WTC11 (cell line): ENCODE results near the gene SNX8. TPM values are rescaled to one million over a fixed set of nuclear protein-coding genes. Genes with fewer than 3 reads are reported as not detected.

Experiments used
- ATAC-seq: fragments of 200-7000 bp; cut with Tn5 transposase; 2 replicates; pipeline ENCODE4 v1.10.0; 2021; ENCODE audit warnings: mild to moderate bottlenecking, moderate library complexity
- CTCF ChIA-PET: fragments of 300-600 bp; sonication (Branson Sonifier 250); formaldehyde crosslinking; loops from one replicate; lab custom pipeline; 2021; ENCODE audit warnings: antibody characterized with exemption; lab: Charles Lee
- POLR2A ChIA-PET: fragments of 350-600 bp; sonication (Branson Sonifier 250); formaldehyde crosslinking; loops from one replicate; lab custom pipeline; 2021; ENCODE audit warnings: antibody characterized with exemption; lab: Charles Lee
- DNase-seq: peaks from one replicate; pipeline ENCODE4 v3.0.0; 2021; ENCODE audit warnings: low spot score
- H3K27ac Mint-ChIP-seq: 2 replicates; pipeline ENCODE4 v1.8.0; 2021; ENCODE audit warnings: mixed read lengths
- H3K27me3 Mint-ChIP-seq: 2 replicates; pipeline ENCODE4 v1.8.0; 2021; ENCODE audit warnings: low read depth, mild to moderate bottlenecking, moderate library complexity, mixed read lengths
- H3K36me3 Mint-ChIP-seq: 2 replicates; pipeline ENCODE4 v1.8.0; 2021; ENCODE audit warnings: mixed read lengths
- H3K4me1 Mint-ChIP-seq: 2 replicates; pipeline ENCODE4 v1.8.0; 2022; ENCODE audit warnings: mixed read lengths
- H3K4me3 Mint-ChIP-seq: 2 replicates; pipeline ENCODE4 v1.8.0; 2021; ENCODE audit warnings: mild to moderate bottlenecking, moderate library complexity, mixed read lengths
- H3K9me3 Mint-ChIP-seq: 2 replicates; pipeline ENCODE4 v1.8.0; 2021; ENCODE audit warnings: mixed read lengths
- CBFB ChIP-seq: sonication (generic); formaldehyde crosslinking; IDR thresholded peaks from 2 replicates; pipeline ENCODE4 v1.8.1; 2022; ENCODE audit warnings: mild to moderate bottlenecking, low read depth, missing genetic modification reagents
- CREB1 ChIP-seq: sonication (generic); formaldehyde crosslinking; IDR thresholded peaks from 2 replicates; pipeline ENCODE4 v1.8.0; 2023; ENCODE audit warnings: mild to moderate bottlenecking, missing genetic modification reagents
- FOXJ3 ChIP-seq: sonication (generic); formaldehyde crosslinking; IDR thresholded peaks from 2 replicates; pipeline ENCODE4 v1.9.0; 2021; ENCODE audit warnings: missing genetic modification reagents, mild to moderate bottlenecking, borderline replicate concordance
- NFATC4 ChIP-seq: fragments of 250-450 bp; sonication (Bioruptor Pico); IDR thresholded peaks from 2 replicates; pipeline ENCODE4 v1.9.0; 2021; ENCODE audit warnings: mild to moderate bottlenecking
- NR1H2 ChIP-seq: sonication (generic); formaldehyde crosslinking; IDR thresholded peaks from 2 replicates; pipeline ENCODE4 v1.9.0; 2021; ENCODE audit warnings: mild to moderate bottlenecking, moderate library complexity, missing genetic modification reagents
- NR2C2 ChIP-seq: sonication (generic); formaldehyde crosslinking; IDR thresholded peaks from 2 replicates; pipeline ENCODE4 v1.8.0; 2022; ENCODE audit warnings: mild to moderate bottlenecking, missing genetic modification reagents
- OVOL2 ChIP-seq: fragments of 250-450 bp; sonication (Bioruptor Pico); IDR thresholded peaks from 2 replicates; pipeline ENCODE4 v1.9.0; 2021; ENCODE audit warnings: mild to moderate bottlenecking, borderline replicate concordance
- SMAD4 ChIP-seq: sonication (generic); formaldehyde crosslinking; IDR thresholded peaks from 2 replicates; pipeline ENCODE4 v1.8.0; 2022; ENCODE audit warnings: mild to moderate bottlenecking, missing genetic modification reagents
- SOX15 ChIP-seq: fragments of 250-450 bp; sonication (Bioruptor Pico); IDR thresholded peaks from 2 replicates; pipeline ENCODE4 v1.9.0; 2021; ENCODE audit warnings: mild to moderate bottlenecking
- TP53 ChIP-seq: sonication (generic); formaldehyde crosslinking; IDR thresholded peaks from 2 replicates; pipeline ENCODE4 v1.8.1; 2023; ENCODE audit warnings: mild to moderate bottlenecking, missing genetic modification reagents
- ZNF138 ChIP-seq: sonication (generic); formaldehyde crosslinking; conservative IDR thresholded peaks from 2 replicates; pipeline ENCODE4 v1.8.1; 2022; ENCODE audit warnings: mild to moderate bottlenecking, moderate library complexity, missing genetic modification reagents
- total RNA-seq: library from RNA; stranded (reverse); gene quantifications from 3 replicates; pipeline ENCODE4 v1.2.3, GENCODE V29; 2021
- TF ChIP-seq, protein P1 (sequence below): fragments of 250-450 bp; sonication (Bioruptor Pico); IDR thresholded peaks from 2 replicates; pipeline ENCODE4 v1.9.0; 2021; ENCODE audit warnings: mild to moderate bottlenecking
- TF ChIP-seq, protein P2 (sequence below): sonication (generic); formaldehyde crosslinking; IDR thresholded peaks from 2 replicates; pipeline ENCODE4 v1.8.1; 2023; ENCODE audit warnings: mild to moderate bottlenecking, missing genetic modification reagents, moderate library complexity
- TF ChIP-seq, protein P3 (sequence below): sonication (generic); formaldehyde crosslinking; IDR thresholded peaks from 2 replicates; pipeline ENCODE4 v1.8.1; 2022; ENCODE audit warnings: low read depth, mild to moderate bottlenecking, moderate library complexity, missing genetic modification reagents, borderline replicate concordance
- TF ChIP-seq, protein P4 (sequence below): fragments of 200-600 bp; IDR thresholded peaks from 2 replicates; pipeline ENCODE4 v1.8.0; 2022; ENCODE audit warnings: antibody characterized with exemption
- TF ChIP-seq, protein P5 (sequence below): fragments of 250-450 bp; sonication (Bioruptor Pico); IDR thresholded peaks from 2 replicates; pipeline ENCODE4 v1.8.0; 2021; ENCODE audit warnings: mild to moderate bottlenecking
- TF ChIP-seq, protein P6 (sequence below): sonication (generic); formaldehyde crosslinking; IDR thresholded peaks from 2 replicates; pipeline ENCODE4 v1.8.0; 2022; ENCODE audit warnings: missing genetic modification reagents
- TF ChIP-seq, protein P7 (sequence below): sonication (generic); formaldehyde crosslinking; IDR thresholded peaks from 2 replicates; pipeline ENCODE4 v1.8.0; 2023; ENCODE audit warnings: missing genetic modification reagents, mild to moderate bottlenecking, borderline replicate concordance

Gene SNX8
- total RNA-seq, 1 experiment from 2014 or later = 50.8 TPM

DNA sequence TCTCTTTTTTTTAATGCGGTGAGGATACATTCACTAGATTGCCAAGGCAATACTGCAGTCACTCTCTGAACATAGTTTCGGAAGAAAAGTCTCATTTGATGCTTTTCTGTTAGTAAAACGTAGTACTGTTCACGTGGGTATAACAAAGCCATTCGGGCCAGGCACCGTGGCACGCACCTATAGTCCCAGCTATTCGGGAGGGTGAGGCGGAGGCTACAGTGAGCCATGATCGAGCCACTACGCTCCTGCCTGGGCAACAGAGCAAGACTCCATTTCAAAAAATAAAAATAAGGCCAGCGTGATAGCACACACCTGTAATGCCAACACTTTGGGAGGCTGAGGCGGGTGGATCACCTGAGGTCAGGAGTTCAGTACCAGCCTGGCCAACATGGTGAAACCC lies 24.6 kb downstream of the SNX8 start:
- DNase-seq = no peak

DNA sequence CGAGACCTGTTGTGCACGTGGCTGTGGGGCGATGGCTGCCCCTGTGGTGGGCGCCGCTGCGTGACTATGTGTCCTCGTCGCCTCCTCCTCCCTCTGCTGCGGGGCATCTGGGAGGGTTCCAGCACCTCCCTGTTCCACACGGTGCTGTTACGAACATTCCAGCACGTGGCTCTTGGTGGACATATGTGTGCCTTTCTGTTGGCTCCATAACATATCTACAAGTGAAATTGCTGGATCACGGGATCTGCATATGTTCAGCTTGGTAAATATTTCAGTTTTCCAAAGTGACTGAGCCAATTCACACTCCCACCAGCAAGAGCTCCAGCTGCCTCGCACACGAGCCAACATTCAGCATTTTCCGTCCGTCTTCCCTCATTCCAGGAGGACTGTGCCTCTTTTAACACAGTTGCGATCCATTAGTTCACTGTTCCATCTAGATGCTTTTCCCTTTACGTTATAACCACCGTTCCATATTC lies 25.1 kb downstream of the SNX8 start:
- no peak overlapping the region for H3K4me3 Mint-ChIP-seq
- CTCF ChIA-PET = no interaction called here
- peak overlapping the region; percentile 46; the same call in 1 of the 2 replicates for H3K27ac Mint-ChIP-seq
- no peak for DNase-seq
- POLR2A ChIA-PET = no interaction called here
- no peaks in the 10 kb centered on the region for H3K36me3 Mint-ChIP-seq
- no peaks in the 10 kb centered on the region for H3K9me3 Mint-ChIP-seq
- no peaks in the 10 kb centered on the region for H3K27me3 Mint-ChIP-seq
- no peaks in the 10 kb centered on the region for H3K4me1 Mint-ChIP-seq
- ATAC-seq = no peak
- TF ChIP-seq, protein P1, sequence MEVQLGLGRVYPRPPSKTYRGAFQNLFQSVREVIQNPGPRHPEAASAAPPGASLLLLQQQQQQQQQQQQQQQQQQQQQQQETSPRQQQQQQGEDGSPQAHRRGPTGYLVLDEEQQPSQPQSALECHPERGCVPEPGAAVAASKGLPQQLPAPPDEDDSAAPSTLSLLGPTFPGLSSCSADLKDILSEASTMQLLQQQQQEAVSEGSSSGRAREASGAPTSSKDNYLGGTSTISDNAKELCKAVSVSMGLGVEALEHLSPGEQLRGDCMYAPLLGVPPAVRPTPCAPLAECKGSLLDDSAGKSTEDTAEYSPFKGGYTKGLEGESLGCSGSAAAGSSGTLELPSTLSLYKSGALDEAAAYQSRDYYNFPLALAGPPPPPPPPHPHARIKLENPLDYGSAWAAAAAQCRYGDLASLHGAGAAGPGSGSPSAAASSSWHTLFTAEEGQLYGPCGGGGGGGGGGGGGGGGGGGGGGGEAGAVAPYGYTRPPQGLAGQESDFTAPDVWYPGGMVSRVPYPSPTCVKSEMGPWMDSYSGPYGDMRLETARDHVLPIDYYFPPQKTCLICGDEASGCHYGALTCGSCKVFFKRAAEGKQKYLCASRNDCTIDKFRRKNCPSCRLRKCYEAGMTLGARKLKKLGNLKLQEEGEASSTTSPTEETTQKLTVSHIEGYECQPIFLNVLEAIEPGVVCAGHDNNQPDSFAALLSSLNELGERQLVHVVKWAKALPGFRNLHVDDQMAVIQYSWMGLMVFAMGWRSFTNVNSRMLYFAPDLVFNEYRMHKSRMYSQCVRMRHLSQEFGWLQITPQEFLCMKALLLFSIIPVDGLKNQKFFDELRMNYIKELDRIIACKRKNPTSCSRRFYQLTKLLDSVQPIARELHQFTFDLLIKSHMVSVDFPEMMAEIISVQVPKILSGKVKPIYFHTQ (CRISPR knock-in tag) = no peak
- no peak for TF ChIP-seq OVOL2 (CRISPR knock-in tag)
- TF ChIP-seq NFATC4 (CRISPR knock-in tag) = no peak
- TF ChIP-seq, protein P2, sequence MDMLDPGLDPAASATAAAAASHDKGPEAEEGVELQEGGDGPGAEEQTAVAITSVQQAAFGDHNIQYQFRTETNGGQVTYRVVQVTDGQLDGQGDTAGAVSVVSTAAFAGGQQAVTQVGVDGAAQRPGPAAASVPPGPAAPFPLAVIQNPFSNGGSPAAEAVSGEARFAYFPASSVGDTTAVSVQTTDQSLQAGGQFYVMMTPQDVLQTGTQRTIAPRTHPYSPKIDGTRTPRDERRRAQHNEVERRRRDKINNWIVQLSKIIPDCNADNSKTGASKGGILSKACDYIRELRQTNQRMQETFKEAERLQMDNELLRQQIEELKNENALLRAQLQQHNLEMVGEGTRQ (CRISPR knock-in tag) = no peak
- TF ChIP-seq TP53 (CRISPR knock-in tag) = no peak
- TF ChIP-seq, protein P3, sequence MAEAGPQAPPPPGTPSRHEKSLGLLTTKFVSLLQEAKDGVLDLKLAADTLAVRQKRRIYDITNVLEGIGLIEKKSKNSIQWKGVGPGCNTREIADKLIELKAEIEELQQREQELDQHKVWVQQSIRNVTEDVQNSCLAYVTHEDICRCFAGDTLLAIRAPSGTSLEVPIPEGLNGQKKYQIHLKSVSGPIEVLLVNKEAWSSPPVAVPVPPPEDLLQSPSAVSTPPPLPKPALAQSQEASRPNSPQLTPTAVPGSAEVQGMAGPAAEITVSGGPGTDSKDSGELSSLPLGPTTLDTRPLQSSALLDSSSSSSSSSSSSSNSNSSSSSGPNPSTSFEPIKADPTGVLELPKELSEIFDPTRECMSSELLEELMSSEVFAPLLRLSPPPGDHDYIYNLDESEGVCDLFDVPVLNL = no peak
- TF ChIP-seq, protein P4, sequence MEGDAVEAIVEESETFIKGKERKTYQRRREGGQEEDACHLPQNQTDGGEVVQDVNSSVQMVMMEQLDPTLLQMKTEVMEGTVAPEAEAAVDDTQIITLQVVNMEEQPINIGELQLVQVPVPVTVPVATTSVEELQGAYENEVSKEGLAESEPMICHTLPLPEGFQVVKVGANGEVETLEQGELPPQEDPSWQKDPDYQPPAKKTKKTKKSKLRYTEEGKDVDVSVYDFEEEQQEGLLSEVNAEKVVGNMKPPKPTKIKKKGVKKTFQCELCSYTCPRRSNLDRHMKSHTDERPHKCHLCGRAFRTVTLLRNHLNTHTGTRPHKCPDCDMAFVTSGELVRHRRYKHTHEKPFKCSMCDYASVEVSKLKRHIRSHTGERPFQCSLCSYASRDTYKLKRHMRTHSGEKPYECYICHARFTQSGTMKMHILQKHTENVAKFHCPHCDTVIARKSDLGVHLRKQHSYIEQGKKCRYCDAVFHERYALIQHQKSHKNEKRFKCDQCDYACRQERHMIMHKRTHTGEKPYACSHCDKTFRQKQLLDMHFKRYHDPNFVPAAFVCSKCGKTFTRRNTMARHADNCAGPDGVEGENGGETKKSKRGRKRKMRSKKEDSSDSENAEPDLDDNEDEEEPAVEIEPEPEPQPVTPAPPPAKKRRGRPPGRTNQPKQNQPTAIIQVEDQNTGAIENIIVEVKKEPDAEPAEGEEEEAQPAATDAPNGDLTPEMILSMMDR = no peak
- TF ChIP-seq NR2C2 (CRISPR knock-in tag) = no peak
- no peak for TF ChIP-seq CBFB
- TF ChIP-seq, protein P5, sequence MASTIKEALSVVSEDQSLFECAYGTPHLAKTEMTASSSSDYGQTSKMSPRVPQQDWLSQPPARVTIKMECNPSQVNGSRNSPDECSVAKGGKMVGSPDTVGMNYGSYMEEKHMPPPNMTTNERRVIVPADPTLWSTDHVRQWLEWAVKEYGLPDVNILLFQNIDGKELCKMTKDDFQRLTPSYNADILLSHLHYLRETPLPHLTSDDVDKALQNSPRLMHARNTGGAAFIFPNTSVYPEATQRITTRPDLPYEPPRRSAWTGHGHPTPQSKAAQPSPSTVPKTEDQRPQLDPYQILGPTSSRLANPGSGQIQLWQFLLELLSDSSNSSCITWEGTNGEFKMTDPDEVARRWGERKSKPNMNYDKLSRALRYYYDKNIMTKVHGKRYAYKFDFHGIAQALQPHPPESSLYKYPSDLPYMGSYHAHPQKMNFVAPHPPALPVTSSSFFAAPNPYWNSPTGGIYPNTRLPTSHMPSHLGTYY = no peak
- TF ChIP-seq ZNF138 (CRISPR knock-in tag) = no peak
- no peak for TF ChIP-seq SMAD4 (CRISPR knock-in tag)
- TF ChIP-seq, protein P6, sequence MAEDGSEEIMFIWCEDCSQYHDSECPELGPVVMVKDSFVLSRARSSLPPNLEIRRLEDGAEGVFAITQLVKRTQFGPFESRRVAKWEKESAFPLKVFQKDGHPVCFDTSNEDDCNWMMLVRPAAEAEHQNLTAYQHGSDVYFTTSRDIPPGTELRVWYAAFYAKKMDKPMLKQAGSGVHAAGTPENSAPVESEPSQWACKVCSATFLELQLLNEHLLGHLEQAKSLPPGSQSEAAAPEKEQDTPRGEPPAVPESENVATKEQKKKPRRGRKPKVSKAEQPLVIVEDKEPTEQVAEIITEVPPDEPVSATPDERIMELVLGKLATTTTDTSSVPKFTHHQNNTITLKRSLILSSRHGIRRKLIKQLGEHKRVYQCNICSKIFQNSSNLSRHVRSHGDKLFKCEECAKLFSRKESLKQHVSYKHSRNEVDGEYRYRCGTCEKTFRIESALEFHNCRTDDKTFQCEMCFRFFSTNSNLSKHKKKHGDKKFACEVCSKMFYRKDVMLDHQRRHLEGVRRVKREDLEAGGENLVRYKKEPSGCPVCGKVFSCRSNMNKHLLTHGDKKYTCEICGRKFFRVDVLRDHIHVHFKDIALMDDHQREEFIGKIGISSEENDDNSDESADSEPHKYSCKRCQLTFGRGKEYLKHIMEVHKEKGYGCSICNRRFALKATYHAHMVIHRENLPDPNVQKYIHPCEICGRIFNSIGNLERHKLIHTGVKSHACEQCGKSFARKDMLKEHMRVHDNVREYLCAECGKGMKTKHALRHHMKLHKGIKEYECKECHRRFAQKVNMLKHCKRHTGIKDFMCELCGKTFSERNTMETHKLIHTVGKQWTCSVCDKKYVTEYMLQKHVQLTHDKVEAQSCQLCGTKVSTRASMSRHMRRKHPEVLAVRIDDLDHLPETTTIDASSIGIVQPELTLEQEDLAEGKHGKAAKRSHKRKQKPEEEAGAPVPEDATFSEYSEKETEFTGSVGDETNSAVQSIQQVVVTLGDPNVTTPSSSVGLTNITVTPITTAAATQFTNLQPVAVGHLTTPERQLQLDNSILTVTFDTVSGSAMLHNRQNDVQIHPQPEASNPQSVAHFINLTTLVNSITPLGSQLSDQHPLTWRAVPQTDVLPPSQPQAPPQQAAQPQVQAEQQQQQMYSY (CRISPR knock-in tag) = no peak
- TF ChIP-seq SOX15 (CRISPR knock-in tag) = no peak
- TF ChIP-seq CREB1 (CRISPR knock-in tag) = no peak
- TF ChIP-seq NR1H2 (CRISPR knock-in tag) = no peak

More for the DNA sequence above, 24.6 kb downstream of the SNX8 start:
- Mint-ChIP-seq H3K4me3 (no peak overlapping the region), H3K36me3 (no peaks in the 10 kb centered on the region), H3K27ac (peak overlapping the region; percentile 46; the same call in 1 of the 2 replicates)
- TF ChIP-seq, protein P7, sequence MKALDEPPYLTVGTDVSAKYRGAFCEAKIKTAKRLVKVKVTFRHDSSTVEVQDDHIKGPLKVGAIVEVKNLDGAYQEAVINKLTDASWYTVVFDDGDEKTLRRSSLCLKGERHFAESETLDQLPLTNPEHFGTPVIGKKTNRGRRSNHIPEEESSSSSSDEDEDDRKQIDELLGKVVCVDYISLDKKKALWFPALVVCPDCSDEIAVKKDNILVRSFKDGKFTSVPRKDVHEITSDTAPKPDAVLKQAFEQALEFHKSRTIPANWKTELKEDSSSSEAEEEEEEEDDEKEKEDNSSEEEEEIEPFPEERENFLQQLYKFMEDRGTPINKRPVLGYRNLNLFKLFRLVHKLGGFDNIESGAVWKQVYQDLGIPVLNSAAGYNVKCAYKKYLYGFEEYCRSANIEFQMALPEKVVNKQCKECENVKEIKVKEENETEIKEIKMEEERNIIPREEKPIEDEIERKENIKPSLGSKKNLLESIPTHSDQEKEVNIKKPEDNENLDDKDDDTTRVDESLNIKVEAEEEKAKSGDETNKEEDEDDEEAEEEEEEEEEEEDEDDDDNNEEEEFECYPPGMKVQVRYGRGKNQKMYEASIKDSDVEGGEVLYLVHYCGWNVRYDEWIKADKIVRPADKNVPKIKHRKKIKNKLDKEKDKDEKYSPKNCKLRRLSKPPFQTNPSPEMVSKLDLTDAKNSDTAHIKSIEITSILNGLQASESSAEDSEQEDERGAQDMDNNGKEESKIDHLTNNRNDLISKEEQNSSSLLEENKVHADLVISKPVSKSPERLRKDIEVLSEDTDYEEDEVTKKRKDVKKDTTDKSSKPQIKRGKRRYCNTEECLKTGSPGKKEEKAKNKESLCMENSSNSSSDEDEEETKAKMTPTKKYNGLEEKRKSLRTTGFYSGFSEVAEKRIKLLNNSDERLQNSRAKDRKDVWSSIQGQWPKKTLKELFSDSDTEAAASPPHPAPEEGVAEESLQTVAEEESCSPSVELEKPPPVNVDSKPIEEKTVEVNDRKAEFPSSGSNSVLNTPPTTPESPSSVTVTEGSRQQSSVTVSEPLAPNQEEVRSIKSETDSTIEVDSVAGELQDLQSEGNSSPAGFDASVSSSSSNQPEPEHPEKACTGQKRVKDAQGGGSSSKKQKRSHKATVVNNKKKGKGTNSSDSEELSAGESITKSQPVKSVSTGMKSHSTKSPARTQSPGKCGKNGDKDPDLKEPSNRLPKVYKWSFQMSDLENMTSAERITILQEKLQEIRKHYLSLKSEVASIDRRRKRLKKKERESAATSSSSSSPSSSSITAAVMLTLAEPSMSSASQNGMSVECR (CRISPR knock-in tag) = no peak
- no peak for TF ChIP-seq FOXJ3 (CRISPR knock-in tag)
- TF ChIP-seq, all 79 proteins: peak for 0
- no peak for ATAC-seq
- ChIA-PET CTCF (no interaction called here), POLR2A (no interaction called here)
- no peaks in the 10 kb centered on the region for H3K9me3 Mint-ChIP-seq
- no peaks in the 10 kb centered on the region for H3K4me1 Mint-ChIP-seq
- H3K27me3 Mint-ChIP-seq = no peaks in the 10 kb centered on the region
